H9 (cell line): ENCODE results near the gene C1RL. TPM values are rescaled to one million over a fixed set of nuclear protein-coding genes. Genes with fewer than 3 reads are reported as not detected.

Source experiments
- DNase-seq: peaks from one replicate; pipeline ENCODE4 v3.0.0-alpha.2; 2017
- H2AFZ ChIP-seq: one replicate; pipeline ENCODE4 v1.6.1; 2013; ENCODE audit warnings: mild to moderate bottlenecking, low read length, control low read depth, moderate library complexity
- H2AK5ac ChIP-seq: 2 replicates; pipeline ENCODE4 v1.6.1; 2013; ENCODE audit warnings: low read length, control low read depth, mixed read lengths; ENCODE audit not compliant: insufficient read length
- H2BK120ac ChIP-seq: one replicate; pipeline ENCODE4 v1.6.1; 2013; ENCODE audit warnings: low read depth, mild to moderate bottlenecking, low read length, control low read depth, inconsistent platforms; ENCODE audit not compliant: poor library complexity, severe bottlenecking
- H2BK12ac ChIP-seq: 2 replicates; pipeline ENCODE4 v1.6.1; 2013; ENCODE audit warnings: low read length, control low read depth, mixed read lengths, low read depth; ENCODE audit not compliant: insufficient read length
- H2BK15ac ChIP-seq: 2 replicates; pipeline ENCODE4 v1.6.1; 2013; ENCODE audit warnings: low read depth, low read length, control low read depth
- H2BK20ac ChIP-seq: one replicate; pipeline ENCODE4 v1.6.1; 2013; ENCODE audit warnings: low read depth, mild to moderate bottlenecking, low read length, control low read depth, inconsistent platforms; ENCODE audit not compliant: poor library complexity, severe bottlenecking
- H2BK5ac ChIP-seq: 2 replicates; pipeline ENCODE4 v1.6.1; 2013; ENCODE audit warnings: low read length, control low read depth, mixed read lengths; ENCODE audit not compliant: insufficient read length
- H3K14ac ChIP-seq: 2 replicates; pipeline ENCODE4 v1.6.1; 2013; ENCODE audit warnings: low read length, control low read depth; ENCODE audit not compliant: insufficient read depth
- H3K18ac ChIP-seq: 2 replicates; pipeline ENCODE4 v1.6.1; 2013; ENCODE audit warnings: low read depth, mild to moderate bottlenecking, mixed read lengths, low read length, control low read depth; ENCODE audit not compliant: insufficient read length
- H3K23ac ChIP-seq: 2 replicates; pipeline ENCODE4 v1.6.1; 2013; ENCODE audit warnings: low read length, control low read depth, mixed read lengths, low read depth; ENCODE audit not compliant: insufficient read length
- H3K23me2 ChIP-seq: 2 replicates; pipeline ENCODE4 v1.6.1; 2013; ENCODE audit warnings: low read depth, mild to moderate bottlenecking, mixed read lengths, low read length, control low read depth; ENCODE audit not compliant: insufficient read length, poor library complexity, severe bottlenecking
- H3K27ac ChIP-seq: 2 replicates; pipeline ENCODE4 v1.5.1; 2013; ENCODE audit warnings: low read length, control low read depth, mixed read lengths, low read depth; ENCODE audit not compliant: insufficient read length
- H3K27me3 ChIP-seq: 2 replicates; pipeline ENCODE4 v1.6.1; 2013; ENCODE audit warnings: low read length, control low read depth, inconsistent platforms; ENCODE audit not compliant: insufficient read depth
- H3K4ac ChIP-seq: 2 replicates; pipeline ENCODE4 v1.6.1; 2013; ENCODE audit warnings: low read depth, mild to moderate bottlenecking, control low read depth, inconsistent platforms, low read length, moderate library complexity
- H3K4me1 ChIP-seq: 2 replicates; pipeline ENCODE4 v1.6.1; 2013; ENCODE audit warnings: low read length, control low read depth, inconsistent platforms; ENCODE audit not compliant: insufficient read depth
- H3K4me2 ChIP-seq: 2 replicates; pipeline ENCODE4 v1.6.1; 2013; ENCODE audit warnings: low read length, control low read depth, mixed read lengths; ENCODE audit not compliant: insufficient read length, insufficient read depth
- H3K56ac ChIP-seq: 2 replicates; pipeline ENCODE4 v1.6.1; 2013; ENCODE audit warnings: low read depth, mild to moderate bottlenecking, mixed read lengths, low read length, control low read depth; ENCODE audit not compliant: insufficient read length
- H3K79me1 ChIP-seq: 2 replicates; pipeline ENCODE4 v1.6.1; 2013; ENCODE audit warnings: low read depth, mild to moderate bottlenecking, moderate library complexity, low read length, control low read depth, inconsistent platforms; ENCODE audit not compliant: insufficient read depth, poor library complexity, severe bottlenecking
- H3K79me2 ChIP-seq: 2 replicates; pipeline ENCODE4 v1.6.1; 2013; ENCODE audit warnings: low read length, control low read depth, inconsistent platforms; ENCODE audit not compliant: insufficient read depth
- H3K9ac ChIP-seq: 2 replicates; pipeline ENCODE4 v1.6.1; 2013; ENCODE audit warnings: low read length, control low read depth, mixed read lengths; ENCODE audit not compliant: insufficient read length; ENCODE audit errors: extremely low read depth
- H3K9me3 ChIP-seq: one replicate; pipeline ENCODE4 v1.6.1; 2013; ENCODE audit warnings: low read depth, low read length, inconsistent platforms; ENCODE audit not compliant: control insufficient read depth
- H3T11ph ChIP-seq: one replicate; pipeline ENCODE4 v1.6.1; 2013; ENCODE audit warnings: mild to moderate bottlenecking, low read length, control low read depth, inconsistent platforms
- H4K20me1 ChIP-seq: one replicate; pipeline ENCODE4 v1.6.1; 2013; ENCODE audit not compliant: control insufficient read depth, insufficient read length, insufficient read depth
- H4K5ac ChIP-seq: 2 replicates; pipeline ENCODE4 v1.6.1; 2013; ENCODE audit warnings: low read depth, mild to moderate bottlenecking, mixed read lengths, low read length, control low read depth; ENCODE audit not compliant: insufficient read length
- H4K8ac ChIP-seq: replicated peaks from 2 replicates; pipeline ENCODE4 v1.6.1; 2013; ENCODE audit warnings: low read length, control low read depth, mixed read lengths, low read depth; ENCODE audit not compliant: insufficient read length
- H4K91ac ChIP-seq: 2 replicates; pipeline ENCODE4 v1.6.1; 2013; ENCODE audit warnings: low read depth, mild to moderate bottlenecking, moderate library complexity, mixed read lengths, low read length, control low read depth; ENCODE audit not compliant: insufficient read length
- H3K27ac Mint-ChIP-seq, 3 experiments: 2 replicates in 2 of 3; 3 replicates in 1 of 3; pipeline ENCODE4 v1.8.0; 2020 to 2021; ENCODE audit warnings: mixed read lengths in 3 of 3, mild to moderate bottlenecking in 1 of 3, moderate library complexity in 1 of 3
- H3K27me3 Mint-ChIP-seq: 2 replicates; pipeline ENCODE4 v1.8.0; 2021; ENCODE audit warnings: low read depth, mild to moderate bottlenecking, moderate library complexity, mixed read lengths
- H3K36me3 Mint-ChIP-seq, 3 experiments: 2 replicates in 2 of 3; 3 replicates in 1 of 3; pipeline ENCODE4 v1.8.0; 2020 to 2021; ENCODE audit warnings: low read depth in 3 of 3, mixed read lengths in 3 of 3; ENCODE audit not compliant: insufficient read depth in 1 of 3
- H3K4me1 Mint-ChIP-seq, 2 experiments: 2 replicates each; pipeline ENCODE4 v1.8.0; 2020; ENCODE audit warnings: mixed read lengths in 2 of 2
- H3K4me3 Mint-ChIP-seq, 2 experiments: 2 replicates in 1 of 2; 3 replicates in 1 of 2; pipeline ENCODE4 v1.8.0; 2020 to 2021; ENCODE audit warnings: mild to moderate bottlenecking in 2 of 2, mixed read lengths in 2 of 2, moderate library complexity in 1 of 2
- H3K9me3 Mint-ChIP-seq, 2 experiments: 2 replicates in 1 of 2; 3 replicates in 1 of 2; pipeline ENCODE4 v1.8.0; 2020; ENCODE audit warnings: mild to moderate bottlenecking in 2 of 2, mixed read lengths in 2 of 2, moderate library complexity in 1 of 2
- WGBS: extraction: QIAGEN DNeasy Blood & Tissue Kit; methylation state at CpG from one replicate; pipeline ENCODE4 v1.1.7; 2013; ENCODE audit warnings: missing lambda C conversion rate, low lambda C conversion rate, mixed read lengths; ENCODE audit not compliant: insufficient read length; ENCODE audit errors: extremely low coverage; 5-methylcytosine and 5-hydroxymethylcytosine counted together
- total RNA-seq: library from RNA; stranded (reverse); gene quantifications from 2 replicates; pipeline ENCODE4 v1.2.1, GENCODE V29; 2021
- TF ChIP-seq, protein P1 (sequence below): fragments of 200-600 bp; sonication (generic); conservative IDR thresholded peaks from 3 replicates; pipeline ENCODE4 v1.8.0; 2021; ENCODE audit warnings: antibody characterized with exemption, mild to moderate bottlenecking

C1RL gene
- total RNA-seq, 1 experiment from 2014 or later, result 15.1 TPM

- Histone ChIP-seq H3K56ac (no peak overlapping the region), H4K5ac (no peak overlapping the region), H2AK5ac (no peak overlapping the region), H3K79me1 (no peaks in the 10 kb centered on the region), H2BK12ac (no peak overlapping the region), H3K23ac (no peak overlapping the region), H4K20me1 (no peaks in the 10 kb centered on the region), H3K9ac (no peak overlapping the region), H3K27me3 (no peaks in the 10 kb centered on the region), H4K91ac (no peak overlapping the region), H2BK20ac (no peak overlapping the region), H3K9me3 (no peaks in the 10 kb centered on the region), H3K79me2 (0 out of 2 replicates have a peak, but pooled peaks cover 2% of the 10 kb centered on the region), H3K23me2 (no peaks in the 10 kb centered on the region), H3K4me1 (no peaks in the 10 kb centered on the region; the same call in 1 of the 2 replicates), H4K8ac (no peak overlapping the region), H3K27ac (no peak overlapping the region), H2AFZ (no peak overlapping the region), H3K18ac (no peak overlapping the region), H2BK120ac (no peak overlapping the region), H3T11ph (no peak overlapping the region), H3K4me2 (no peak overlapping the region), H3K14ac (no peak overlapping the region), H2BK5ac (no peak overlapping the region), H2BK15ac (no peak overlapping the region), H3K4ac (no peak overlapping the region)
- no CpG with 5 or more reads among the region's 7 CpGs for WGBS
- no peak for DNase-seq
- Mint-ChIP-seq H3K27me3 (peaks cover 10% of the 10 kb centered on the region), H3K36me3 (no peaks in the 10 kb centered on the region), H3K4me3 (no peak overlapping the region), H3K4me1 (peaks cover 13% of the 10 kb centered on the region in 2 experiments), H3K27ac (no peak overlapping the region), H3K9me3 (no peaks in the 10 kb centered on the region; a peak in 2 of 5 replicates)
- TF ChIP-seq, protein P1, sequence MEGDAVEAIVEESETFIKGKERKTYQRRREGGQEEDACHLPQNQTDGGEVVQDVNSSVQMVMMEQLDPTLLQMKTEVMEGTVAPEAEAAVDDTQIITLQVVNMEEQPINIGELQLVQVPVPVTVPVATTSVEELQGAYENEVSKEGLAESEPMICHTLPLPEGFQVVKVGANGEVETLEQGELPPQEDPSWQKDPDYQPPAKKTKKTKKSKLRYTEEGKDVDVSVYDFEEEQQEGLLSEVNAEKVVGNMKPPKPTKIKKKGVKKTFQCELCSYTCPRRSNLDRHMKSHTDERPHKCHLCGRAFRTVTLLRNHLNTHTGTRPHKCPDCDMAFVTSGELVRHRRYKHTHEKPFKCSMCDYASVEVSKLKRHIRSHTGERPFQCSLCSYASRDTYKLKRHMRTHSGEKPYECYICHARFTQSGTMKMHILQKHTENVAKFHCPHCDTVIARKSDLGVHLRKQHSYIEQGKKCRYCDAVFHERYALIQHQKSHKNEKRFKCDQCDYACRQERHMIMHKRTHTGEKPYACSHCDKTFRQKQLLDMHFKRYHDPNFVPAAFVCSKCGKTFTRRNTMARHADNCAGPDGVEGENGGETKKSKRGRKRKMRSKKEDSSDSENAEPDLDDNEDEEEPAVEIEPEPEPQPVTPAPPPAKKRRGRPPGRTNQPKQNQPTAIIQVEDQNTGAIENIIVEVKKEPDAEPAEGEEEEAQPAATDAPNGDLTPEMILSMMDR, result no peak
Observed at GRCh38 chr12:7065073-7065623, 43.9 kb downstream of the C1RL start.
